ENCODE measurements around the gene TMPRSS11D.

- no peak for TF ChIP-seq EZH2 (IDR thresholded peaks at IDR 0.05; ENCODE audit: borderline replicate concordance, low read depth, low read length, poor library complexity, severe bottlenecking)
- TF ChIP-seq CTCF (conservative IDR thresholded peaks at IDR 0.05; ENCODE audit: low read depth, low read length) = no peak
These were observed 73.8 kb downstream of the TMPRSS11D start for GRCh38 chr4:67810011-67810410.

Measured in A673 (cell line).